Tibial artery (tissue), 4 donors: ENCODE measurements around the gene BCL10.

Experiments used
- DNase-seq, 2 donors: peaks; one replicate each; pipeline ENCODE4 v3.0.0-alpha.2; 2019
- H3K27ac ChIP-seq, 2 donors: fragments of 200-600 bp; sonication (generic) in 1 of 2; 1 replicate in 1 of 2; 2 replicates in 1 of 2; pipeline ENCODE4 v1.5.1; 2018 to 2019; ENCODE audit warnings: mild to moderate bottlenecking in 1 of 2
- H3K27me3 ChIP-seq, 2 donors: fragments of 200-600 bp; sonication (generic) in 1 of 2; one replicate each; pipeline versions ENCODE4 v1.5.1 to v1.6.0; 2016 to 2019
- H3K36me3 ChIP-seq, 3 donors: fragments of 200-600 bp; sonication (generic) in 2 of 3; one replicate each; pipeline ENCODE4 v1.5.1; 2016 to 2019; ENCODE audit warnings: mild to moderate bottlenecking in 2 of 3
- H3K4me1 ChIP-seq, 4 donors: fragments of 200-600 bp; sonication (generic) in 2 of 4; 1 replicate in 3 of 4; 2 replicates in 1 of 4; pipeline ENCODE4 v1.5.1; 2016 to 2019
- H3K4me3 ChIP-seq, 2 donors: fragments of 200-600 bp; sonication (generic) in 1 of 2; 1 replicate in 1 of 2; 2 replicates in 1 of 2; pipeline ENCODE4 v1.5.1; 2018 to 2019; ENCODE audit warnings: mild to moderate bottlenecking in 2 of 2
- H3K9me3 ChIP-seq, 3 donors: fragments of 200-600 bp; sonication (generic) in 1 of 3; one replicate each; pipeline ENCODE4 v1.5.1; 2016 to 2019
- intact Hi-C: fragments of 100-400 bp; cut with DNase I; formaldehyde crosslinking; loops from one replicate; pipeline ENCODE4 v1.15.0; 2023; ENCODE audit warnings: low total_unique reads
- TF ChIP-seq, protein P1 (sequence below), 2 experiments: fragments of 200-600 bp in 1 of 2; fragments of 450-650 bp in 1 of 2; IDR thresholded peaks; one replicate each; pipeline ENCODE4 v1.5.1; 2017 to 2019; ENCODE audit warnings: antibody characterized with exemption in 2 of 2, mild to moderate bottlenecking in 1 of 2, moderate library complexity in 1 of 2

BCL10 gene

DNA sequence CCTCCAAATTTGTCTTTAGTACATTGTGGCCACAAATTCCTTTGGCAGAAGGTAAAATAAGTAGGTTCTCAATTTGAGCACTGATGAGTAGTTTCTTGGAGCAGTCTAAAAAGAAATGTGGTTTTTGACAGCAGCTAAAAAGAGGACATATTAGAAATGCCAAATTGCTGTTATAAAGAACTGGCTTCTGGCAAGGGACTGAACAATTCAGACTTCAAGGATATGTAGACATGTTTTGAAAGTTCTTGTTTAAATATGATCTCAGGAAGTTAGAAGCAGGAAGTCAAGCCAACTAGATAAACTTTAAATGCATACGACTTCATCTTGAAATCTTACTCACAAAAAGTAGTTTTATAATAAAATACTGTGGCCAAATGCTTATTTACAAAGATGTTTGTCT is 35.8 kb downstream of the BCL10 start:
- intact Hi-C loops = no loop called here
- peak overlapping the region; percentile 29 to 42 for H3K27ac ChIP-seq
- H3K36me3 ChIP-seq = no peaks in the 10 kb centered on the region
- peaks cover 0 to 35% (median 20%) of the 10 kb centered on the region in 4 donors for H3K4me1 ChIP-seq
- TF ChIP-seq, protein P1, sequence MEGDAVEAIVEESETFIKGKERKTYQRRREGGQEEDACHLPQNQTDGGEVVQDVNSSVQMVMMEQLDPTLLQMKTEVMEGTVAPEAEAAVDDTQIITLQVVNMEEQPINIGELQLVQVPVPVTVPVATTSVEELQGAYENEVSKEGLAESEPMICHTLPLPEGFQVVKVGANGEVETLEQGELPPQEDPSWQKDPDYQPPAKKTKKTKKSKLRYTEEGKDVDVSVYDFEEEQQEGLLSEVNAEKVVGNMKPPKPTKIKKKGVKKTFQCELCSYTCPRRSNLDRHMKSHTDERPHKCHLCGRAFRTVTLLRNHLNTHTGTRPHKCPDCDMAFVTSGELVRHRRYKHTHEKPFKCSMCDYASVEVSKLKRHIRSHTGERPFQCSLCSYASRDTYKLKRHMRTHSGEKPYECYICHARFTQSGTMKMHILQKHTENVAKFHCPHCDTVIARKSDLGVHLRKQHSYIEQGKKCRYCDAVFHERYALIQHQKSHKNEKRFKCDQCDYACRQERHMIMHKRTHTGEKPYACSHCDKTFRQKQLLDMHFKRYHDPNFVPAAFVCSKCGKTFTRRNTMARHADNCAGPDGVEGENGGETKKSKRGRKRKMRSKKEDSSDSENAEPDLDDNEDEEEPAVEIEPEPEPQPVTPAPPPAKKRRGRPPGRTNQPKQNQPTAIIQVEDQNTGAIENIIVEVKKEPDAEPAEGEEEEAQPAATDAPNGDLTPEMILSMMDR (IDR thresholded peaks at IDR 0.05) = no peak
- no peak overlapping the region for H3K4me3 ChIP-seq
- no peaks in the 10 kb centered on the region for H3K27me3 ChIP-seq
- no peak for DNase-seq
- H3K9me3 ChIP-seq = no peaks in the 10 kb centered on the region

DNA sequence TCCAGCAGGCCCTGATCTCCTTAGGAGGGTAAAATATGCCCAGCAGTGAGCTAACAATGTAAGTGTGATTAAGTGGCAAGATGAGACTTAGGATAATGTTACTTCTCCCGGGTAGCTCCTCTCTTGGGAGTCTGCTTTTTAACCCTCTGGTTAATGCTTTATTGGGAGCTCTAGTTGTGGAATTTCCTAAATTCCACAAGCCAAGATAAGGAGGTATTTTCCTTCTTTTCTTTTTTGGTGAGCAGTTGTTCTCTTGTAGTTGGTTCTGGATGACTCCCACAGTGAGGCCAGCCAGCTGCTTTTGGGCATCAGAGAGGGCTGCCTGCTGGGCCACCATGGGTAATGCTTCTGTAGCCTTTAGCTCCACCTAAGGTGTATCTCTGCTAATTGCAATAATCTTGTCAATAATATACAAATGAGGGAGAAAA is 36.2 kb downstream of the BCL10 start:
- intact Hi-C loops = no loop called here
- TF ChIP-seq, protein P1 (IDR thresholded peaks at IDR 0.05) = peak; percentile 4 to 15
- Histone ChIP-seq H3K36me3 (no peaks in the 10 kb centered on the region), H3K4me1 (peaks cover 0 to 35% (median 20%) of the 10 kb centered on the region in 4 donors), H3K9me3 (no peaks in the 10 kb centered on the region), H3K27ac (peak overlapping the region; percentile 29 to 42), H3K4me3 (no peak overlapping the region), H3K27me3 (no peaks in the 10 kb centered on the region)
- DNase-seq = no peak

GRCh38 chr1:85237613-85238012 is 38.8 kb downstream of the BCL10 start:
- no peaks in the 10 kb centered on the region for H3K36me3 ChIP-seq
- peaks cover 0 to 15% (median 8%) of the 10 kb centered on the region in 4 donors for H3K4me1 ChIP-seq
- no peak overlapping the region for H3K27ac ChIP-seq
- no peaks in the 10 kb centered on the region for H3K27me3 ChIP-seq
- TF ChIP-seq, protein P1 (IDR thresholded peaks at IDR 0.05) = no peak
- intact Hi-C loops = no loop called here
- no peak for DNase-seq
- H3K9me3 ChIP-seq = no peaks in the 10 kb centered on the region
- no peak overlapping the region for H3K4me3 ChIP-seq

- H3K27ac ChIP-seq = no peak overlapping the region
- no peaks in the 10 kb centered on the region for H3K9me3 ChIP-seq
- H3K4me3 ChIP-seq = no peak overlapping the region
- intact Hi-C loops = no loop called here
- H3K4me1 ChIP-seq = peaks cover 0 to 7% (median 2%) of the 10 kb centered on the region in 4 donors
- DNase-seq = no peak
- TF ChIP-seq, protein P1 (IDR thresholded peaks at IDR 0.05) = no peak
- no peaks in the 10 kb centered on the region for H3K36me3 ChIP-seq
- H3K27me3 ChIP-seq = no peaks in the 10 kb centered on the region
Measured at GRCh38 chr1:85230305-85230977, 46.0 kb downstream of the BCL10 start.

GRCh38 chr1:85229574-85230097 is 46.8 kb downstream of the BCL10 start:
- H3K36me3 ChIP-seq = no peaks in the 10 kb centered on the region

More at GRCh38 chr1:85229574-85230097, 46.8 kb downstream of the BCL10 start:
- no peak overlapping the region for H3K27ac ChIP-seq
- intact Hi-C loops = no loop called here
- H3K4me3 ChIP-seq = no peak overlapping the region
- no peaks in the 10 kb centered on the region for H3K9me3 ChIP-seq
- H3K27me3 ChIP-seq = no peaks in the 10 kb centered on the region
- TF ChIP-seq, protein P1 (IDR thresholded peaks at IDR 0.05) = no peak
- no peak for DNase-seq
- peaks cover 0 to 15% (median 9%) of the 10 kb centered on the region in 4 donors for H3K4me1 ChIP-seq
